NCI-H2029 treated with DMSO at 0.1 percent for 48 hours (cell line): ENCODE results near the gene XPR1.
"Not testable (repeated sequence)": the region's sequence is repeated elsewhere in the genome, so short reads cannot be mapped to it uniquely, and the experiment has no call there.

Experiments
- DNase-seq: peaks from one replicate; lab custom pipeline; 2025; lab: John Stamatoyannopoulos, UW

Gene XPR1

GRCh38 chr1:180644526-180645192 lies 12.8 kb downstream of the XPR1 start:
- no peak for DNase-seq

- DNase-seq, result not testable (repeated sequence)
Measured at GRCh38 chr1:180645261-180645660, 13.4 kb downstream of the XPR1 start.

GRCh38 chr1:180646093-180646492 lies 14.3 kb downstream of the XPR1 start:
- DNase-seq, result no peak

- no peak for DNase-seq
Measured at GRCh38 chr1:180646547-180646946, 14.7 kb downstream of the XPR1 start.

GRCh38 chr1:180652792-180653191 lies 21.0 kb downstream of the XPR1 start:
- no peak for DNase-seq

- no peak for DNase-seq
Measured at GRCh38 chr1:180662709-180663108, 30.9 kb downstream of the XPR1 start.

- DNase-seq, result no peak
Measured at GRCh38 chr1:180670681-180671080, 38.9 kb downstream of the XPR1 start.

GRCh38 chr1:180672105-180672504 lies 40.3 kb downstream of the XPR1 start:
- no peak for DNase-seq

- DNase-seq, result no peak
Measured at GRCh38 chr1:180672505-180672904, 40.7 kb downstream of the XPR1 start.

GRCh38 chr1:180674603-180675530 lies 43.0 kb downstream of the XPR1 start:
- no peak for DNase-seq

- DNase-seq, result no peak
Measured at GRCh38 chr1:180675586-180675985, 43.8 kb downstream of the XPR1 start.

GRCh38 chr1:180680558-180681144 lies 48.8 kb downstream of the XPR1 start:
- no peak for DNase-seq

GRCh38 chr1:180683117-180683516 lies 51.3 kb downstream of the XPR1 start:
- not testable (repeated sequence) for DNase-seq

- DNase-seq, result no peak
Measured at GRCh38 chr1:180691322-180691913, 59.6 kb downstream of the XPR1 start.

- no peak for DNase-seq
Measured at GRCh38 chr1:180693564-180694244, 61.9 kb downstream of the XPR1 start.

- DNase-seq, result no peak
Measured at GRCh38 chr1:180695282-180695681, 63.5 kb downstream of the XPR1 start.

- DNase-seq, result no peak
Measured at GRCh38 chr1:180696361-180696760, 64.5 kb downstream of the XPR1 start.

GRCh38 chr1:180698580-180698979 lies 66.8 kb downstream of the XPR1 start:
- DNase-seq, result no peak

- DNase-seq, result not testable (repeated sequence)
Measured at GRCh38 chr1:180702376-180702775, 70.6 kb downstream of the XPR1 start.

- DNase-seq, result not testable (repeated sequence)
Measured at GRCh38 chr1:180710746-180711145, 78.9 kb downstream of the XPR1 start.

GRCh38 chr1:180711260-180711659 lies 79.4 kb downstream of the XPR1 start:
- DNase-seq, result not testable (repeated sequence)

GRCh38 chr1:180720753-180721152 lies 88.9 kb downstream of the XPR1 start:
- DNase-seq, result no peak
